ENCODE measurements around the gene ZNF366.

- no peak for TF ChIP-seq CTCF (IDR thresholded peaks at IDR 0.05 in 8 of 11, conservative IDR thresholded peaks at IDR 0.05 in 3 of 11)
- no peak for TF ChIP-seq POLR2A (IDR thresholded peaks at IDR 0.05)
- TF ChIP-seq POLR2AphosphoS5 (IDR thresholded peaks at IDR 0.05): no peak
These were observed 38.6 kb downstream of the ZNF366 start for GRCh38 chr5:72468606-72469005.
